GM12875 (cell line): Measurements from ENCODE around the gene STEAP3.

Experiments used
- H3K4me3 ChIP-seq: one replicate; pipeline ENCODE4 v1.5.1; 2011; ENCODE audit warnings: low read depth, low read length, control low read depth
- CTCF ChIP-seq: IDR thresholded peaks from 2 replicates; pipeline ENCODE4 v1.5.1; 2011; ENCODE audit warnings: low read depth, mild to moderate bottlenecking, control low read depth, inconsistent platforms, low read length, moderate library complexity, borderline replicate concordance; ENCODE audit not compliant: insufficient read depth

STEAP3 gene

GRCh38 chr2:119293900-119294299 lies 70.3 kb downstream of the STEAP3 start:
- no peak overlapping the region for H3K4me3 ChIP-seq
- no peak for TF ChIP-seq CTCF

- no peak for TF ChIP-seq CTCF
- no peak overlapping the region for H3K4me3 ChIP-seq
Measured at GRCh38 chr2:119294671-119295070, 71.0 kb downstream of the STEAP3 start.

- no peak overlapping the region for H3K4me3 ChIP-seq
- no peak for TF ChIP-seq CTCF
Measured at GRCh38 chr2:119295688-119296375, 72.2 kb downstream of the STEAP3 start.

- no peak for TF ChIP-seq CTCF
- no peak overlapping the region for H3K4me3 ChIP-seq
Measured at GRCh38 chr2:119301413-119301812, 77.8 kb downstream of the STEAP3 start.

- H3K4me3 ChIP-seq: no peak overlapping the region
- no peak for TF ChIP-seq CTCF
Measured at GRCh38 chr2:119304847-119305246, 81.2 kb downstream of the STEAP3 start.

GRCh38 chr2:119305497-119306195 lies 82.0 kb downstream of the STEAP3 start:
- no peak for TF ChIP-seq CTCF
- no peak overlapping the region for H3K4me3 ChIP-seq

- TF ChIP-seq CTCF: no peak
- H3K4me3 ChIP-seq: no peak overlapping the region
Measured at GRCh38 chr2:119306196-119306590, 82.6 kb downstream of the STEAP3 start.
